ENCODE results near the gene RABGGTA. TPM values are rescaled to one million over a fixed set of nuclear protein-coding genes. Genes with fewer than 3 reads are reported as not detected.
A peak's percentile ranks its signal among the peaks of the same experiment; 100 is the strongest.

RABGGTA gene
- total RNA-seq, 2 experiments from 2014 or later, result 24.3 to 27.3 TPM

GRCh38 chr14:24238527-24239037 is 32.8 kb downstream of the RABGGTA start:
- intact Hi-C loops (cut with micrococcal nuclease; ENCODE audit: unreplicated experiment), result no loop called here
- peaks cover 73% of the 10 kb centered on the region for H3K36me3 ChIP-seq (ENCODE audit: insufficient read depth, low read length)
- H3K27ac ChIP-seq (ENCODE audit: low read depth, low read length, poor library complexity, severe bottlenecking), result no peak overlapping the region
- peaks cover 38% of the 10 kb centered on the region for H3K4me1 ChIP-seq (ENCODE audit: insufficient read depth, low read length, poor library complexity, severe bottlenecking)
- H3K4me3 ChIP-seq (ENCODE audit: low read depth, low read length, poor library complexity, severe bottlenecking), result no peak overlapping the region
- CTCF ChIA-PET (ENCODE audit: unreplicated experiment), result no interaction called here
- peaks cover 26% of the 10 kb centered on the region; the same call in 1 of the 2 replicates for H3K79me2 ChIP-seq (ENCODE audit: insufficient read depth, low read depth, low read length)
- no peak overlapping the region for H2AFZ ChIP-seq (ENCODE audit: low read length)
- no peaks in the 10 kb centered on the region for H3K9me2 ChIP-seq (ENCODE audit: insufficient read depth, low read length)
- BruUV-seq (replicated peaks), result no TSS peak
- no peaks in the 10 kb centered on the region for H3K9me3 ChIP-seq (ENCODE audit: low read length)
- POLR2A ChIA-PET, result interaction anchor here (0.6 to 1.9 kb wide), 2 partner anchors 23 to 42 kb away, joined by 3 to 5 read pairs; partner anchors contain the start of gene MDP1
- no peak for DNase-seq (ENCODE audit: low spot score)
- no peaks in the 10 kb centered on the region for H4K20me1 ChIP-seq (ENCODE audit: insufficient read depth, low read length)
- no peak for TF ChIP-seq CTCF (conservative IDR thresholded peaks at IDR 0.05; ENCODE audit: low read length)
- TF ChIP-seq EZH2phosphoT487 (IDR thresholded peaks at IDR 0.05; ENCODE audit: borderline replicate concordance, low read depth, low read length), result no peak
- H3K4me2 ChIP-seq (ENCODE audit: low read length), result 0 out of 2 replicates have a peak overlapping the region, but pooled peaks have one; percentile 6

- no peaks in the 10 kb centered on the region for H4K20me1 ChIP-seq (ENCODE audit: insufficient read depth, low read length)
- TF ChIP-seq CTCF (conservative IDR thresholded peaks at IDR 0.05; ENCODE audit: low read length), result no peak
- TF ChIP-seq EZH2phosphoT487 (IDR thresholded peaks at IDR 0.05; ENCODE audit: borderline replicate concordance, low read depth, low read length), result no peak
- no TSS peak for BruUV-seq (replicated peaks)
- H3K79me2 ChIP-seq (ENCODE audit: insufficient read depth, low read depth, low read length), result peaks cover 30% of the 10 kb centered on the region; the same call in 1 of the 2 replicates
- no peaks in the 10 kb centered on the region for H3K9me2 ChIP-seq (ENCODE audit: insufficient read depth, low read length)
- no peak overlapping the region for H3K27ac ChIP-seq (ENCODE audit: low read depth, low read length, poor library complexity, severe bottlenecking)
- no peak for DNase-seq (ENCODE audit: low spot score)
- POLR2A ChIA-PET, result interaction anchor here (1.9 kb wide), 1 partner anchor 42 kb away, joined by 5 read pairs; no protein-coding TSS in a partner anchor
- H3K4me3 ChIP-seq (ENCODE audit: low read depth, low read length, poor library complexity, severe bottlenecking), result no peak overlapping the region
- no peaks in the 10 kb centered on the region for H3K9me3 ChIP-seq (ENCODE audit: low read length)
- H3K36me3 ChIP-seq (ENCODE audit: insufficient read depth, low read length), result peaks cover 73% of the 10 kb centered on the region
- intact Hi-C loops (cut with micrococcal nuclease; ENCODE audit: unreplicated experiment), result no loop called here
- CTCF ChIA-PET (ENCODE audit: unreplicated experiment), result no interaction called here
- no peak overlapping the region for H2AFZ ChIP-seq (ENCODE audit: low read length)
- no peak overlapping the region for H3K4me2 ChIP-seq (ENCODE audit: low read length)
- H3K4me1 ChIP-seq (ENCODE audit: insufficient read depth, low read length, poor library complexity, severe bottlenecking), result peaks cover 38% of the 10 kb centered on the region
Measured at GRCh38 chr14:24238123-24238522, 33.3 kb downstream of the RABGGTA start.

DNA sequence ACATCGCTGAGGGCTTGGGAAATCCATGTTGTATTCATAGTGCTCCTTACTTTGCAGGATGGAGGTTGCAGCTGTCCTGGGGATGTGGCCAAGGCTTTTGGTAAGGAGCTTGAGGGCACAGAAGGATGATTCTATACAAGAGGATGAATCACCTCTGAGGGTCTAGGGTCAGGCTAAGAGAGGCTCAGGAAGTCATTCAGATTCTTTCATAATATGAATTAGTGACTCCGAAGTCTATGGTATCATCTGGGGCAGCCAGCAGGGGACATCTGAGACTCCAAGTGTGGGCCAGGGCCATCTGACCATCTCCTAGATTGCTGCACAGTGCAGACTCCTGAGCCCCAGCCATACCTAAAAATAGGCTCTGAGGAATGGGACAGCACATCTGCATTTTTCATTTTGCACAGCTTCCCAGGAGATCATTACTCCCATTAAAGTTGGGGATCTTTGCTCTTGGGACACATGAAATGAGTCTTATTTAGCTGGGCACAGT is 33.9 kb downstream of the RABGGTA start:
- no peak overlapping the region for H3K4me3 ChIP-seq (ENCODE audit: low read depth, low read length, poor library complexity, severe bottlenecking)
- ChIA-PET CTCF (ENCODE audit: unreplicated experiment) (no interaction called here), POLR2A (interaction anchor here (1.9 kb wide), 1 partner anchor 41 kb away, joined by 5 read pairs; no protein-coding TSS in a partner anchor)
- no peaks in the 10 kb centered on the region for H4K20me1 ChIP-seq (ENCODE audit: insufficient read depth, low read length)
- no peak overlapping the region for H2AFZ ChIP-seq (ENCODE audit: low read length)
- no peaks in the 10 kb centered on the region for H3K9me3 ChIP-seq (ENCODE audit: low read length)
- no peak overlapping the region for H3K4me2 ChIP-seq (ENCODE audit: low read length)
- H3K79me2 ChIP-seq (ENCODE audit: insufficient read depth, low read depth, low read length), result peaks cover 32% of the 10 kb centered on the region; the same call in 1 of the 2 replicates
- H3K9me2 ChIP-seq (ENCODE audit: insufficient read depth, low read length), result no peaks in the 10 kb centered on the region
- no peak for DNase-seq (ENCODE audit: low spot score)
- intact Hi-C loops (cut with micrococcal nuclease; ENCODE audit: unreplicated experiment), result no loop called here
- H3K36me3 ChIP-seq (ENCODE audit: insufficient read depth, low read length), result peaks cover 73% of the 10 kb centered on the region
- H3K4me1 ChIP-seq (ENCODE audit: insufficient read depth, low read length, poor library complexity, severe bottlenecking), result peaks cover 38% of the 10 kb centered on the region
- TF ChIP-seq CTCF (conservative IDR thresholded peaks at IDR 0.05; ENCODE audit: low read length) (no peak), EZH2phosphoT487 (IDR thresholded peaks at IDR 0.05; ENCODE audit: borderline replicate concordance, low read depth, low read length) (no peak)
- H3K27ac ChIP-seq (ENCODE audit: low read depth, low read length, poor library complexity, severe bottlenecking), result no peak overlapping the region
- BruUV-seq (replicated peaks), result no TSS peak

Data from OCI-LY7 (cell line).